Measurements from ENCODE around the gene CD164.

CD164 gene

DNA sequence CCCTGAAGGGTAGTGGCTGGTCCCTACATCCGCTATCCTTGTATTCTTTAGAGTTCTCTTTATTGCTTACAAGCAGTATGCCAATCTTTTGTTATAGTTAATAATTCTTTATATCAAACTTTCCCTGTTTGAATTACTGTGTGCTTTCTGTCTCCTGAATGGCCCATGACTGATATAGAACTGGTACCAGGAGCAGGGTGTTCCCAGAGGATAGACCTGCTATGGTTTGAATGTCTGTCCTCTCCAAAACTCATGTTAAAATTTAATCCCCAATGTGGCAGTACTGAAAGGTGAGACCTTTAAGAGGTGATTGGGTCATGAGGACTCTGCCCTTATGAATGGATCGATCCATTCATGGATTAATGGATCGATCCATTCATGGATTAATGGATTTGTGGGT is 26.0 kb downstream of the CD164 start:
- no peak for TF ChIP-seq CTCF (IDR thresholded peaks at IDR 0.05; ENCODE audit: low read depth, low read length, missing control alignments)
- DNase-seq, result no peak
- in situ Hi-C loops (cut with HindIII; ENCODE audit: low pct_ligation_motif_present, low sequenced_read_pairs), result no loop called here

DNA sequence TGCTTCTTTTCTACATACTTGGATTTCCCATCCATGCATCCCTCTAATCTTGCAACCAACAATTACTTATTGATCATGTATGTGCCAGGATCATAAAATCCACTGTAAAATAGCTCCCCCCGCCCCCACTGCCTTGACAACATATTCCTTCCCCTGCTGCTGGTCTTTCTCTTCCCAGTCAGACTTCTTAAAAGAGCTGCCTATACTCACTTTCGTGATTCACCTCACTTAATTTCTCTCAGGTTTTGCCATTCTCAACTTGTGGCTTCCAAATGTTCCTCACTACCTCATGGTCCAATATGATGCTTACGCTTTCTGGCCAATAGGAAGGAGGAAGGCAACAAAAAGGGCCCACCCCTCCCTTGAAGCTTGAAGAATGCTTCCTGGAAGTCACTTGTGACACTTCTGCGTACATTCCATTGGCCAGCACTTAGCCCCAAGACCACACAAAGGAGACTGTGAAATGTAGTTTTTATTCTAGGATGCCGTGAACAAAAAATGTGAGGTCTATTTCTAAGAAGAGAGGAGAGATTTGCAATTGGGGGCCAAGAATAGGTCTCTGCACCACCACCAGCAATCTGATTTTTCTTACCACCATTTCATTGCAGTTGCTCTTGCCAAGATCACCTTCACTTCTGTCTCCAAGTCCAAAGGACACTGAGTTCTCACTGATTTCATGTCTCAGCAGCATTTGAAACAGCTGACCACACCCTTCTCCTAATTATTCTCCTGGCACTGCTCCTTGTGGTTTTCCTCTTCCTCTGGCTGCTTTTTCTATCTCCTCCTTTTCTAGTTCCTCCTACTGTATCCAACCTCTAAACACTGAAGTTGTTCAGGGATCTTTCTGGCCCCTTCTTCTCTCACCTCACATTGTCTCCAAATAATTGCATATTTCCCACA is 30.8 kb downstream of the CD164 start:
- Histone ChIP-seq H3K27ac (no peak overlapping the region), H3K4me3 (ENCODE audit: low read depth, low read length) (no peak overlapping the region), H3K27me3 (replicated peaks) (no peaks in the 10 kb centered on the region), H3K36me3 (replicated peaks) (peaks cover under 1% of the 10 kb centered on the region)
- TF ChIP-seq CTCF (IDR thresholded peaks at IDR 0.05; ENCODE audit: low read depth, low read length, missing control alignments), result no peak
- DNase-seq, result no peak
- in situ Hi-C loops (cut with HindIII; ENCODE audit: low pct_ligation_motif_present, low sequenced_read_pairs), result no loop called here

More for the DNA sequence above, 26.0 kb downstream of the CD164 start:
- Histone ChIP-seq H3K36me3 (replicated peaks) (peaks cover 12% of the 10 kb centered on the region), H3K27me3 (replicated peaks) (no peaks in the 10 kb centered on the region), H3K27ac (no peak overlapping the region), H3K4me3 (ENCODE audit: low read depth, low read length) (no peak overlapping the region)

DNA sequence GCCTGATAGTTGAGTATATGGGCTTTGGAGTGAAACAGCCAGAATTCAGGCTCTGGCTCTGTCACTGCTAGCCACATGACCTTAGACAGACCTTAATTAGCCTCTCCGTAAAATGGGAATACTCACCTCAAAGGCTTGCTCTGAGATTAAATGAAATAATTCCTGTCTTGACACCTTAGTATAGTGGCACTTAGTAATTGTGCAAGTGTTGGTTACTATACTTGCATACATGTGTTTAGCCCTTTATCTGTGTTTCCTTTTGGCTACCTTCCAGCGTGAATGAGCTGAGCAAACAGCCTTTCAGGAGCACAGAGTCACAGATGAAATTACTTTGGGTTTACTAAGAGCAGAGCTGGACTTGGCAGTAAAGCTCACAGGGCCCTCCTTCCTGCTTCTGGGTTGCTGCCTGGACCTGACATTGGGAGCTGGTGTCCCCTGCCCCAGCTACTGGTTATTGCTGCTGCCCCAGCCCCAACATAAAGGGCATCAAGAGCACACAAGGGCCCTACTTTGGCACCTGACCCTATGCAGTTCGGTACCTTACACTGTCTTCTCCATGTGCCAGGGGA is 32.8 kb downstream of the CD164 start:
- DNase-seq, result peak; percentile 52
- no peak overlapping the region for H3K4me3 ChIP-seq (ENCODE audit: low read depth, low read length)
- H3K27ac ChIP-seq, result no peak overlapping the region
- in situ Hi-C loops (cut with HindIII; ENCODE audit: low pct_ligation_motif_present, low sequenced_read_pairs), result no loop called here
- no peaks in the 10 kb centered on the region for H3K36me3 ChIP-seq (replicated peaks)
- no peaks in the 10 kb centered on the region for H3K27me3 ChIP-seq (replicated peaks)
- no peak for TF ChIP-seq CTCF (IDR thresholded peaks at IDR 0.05; ENCODE audit: low read depth, low read length, missing control alignments)

DNA sequence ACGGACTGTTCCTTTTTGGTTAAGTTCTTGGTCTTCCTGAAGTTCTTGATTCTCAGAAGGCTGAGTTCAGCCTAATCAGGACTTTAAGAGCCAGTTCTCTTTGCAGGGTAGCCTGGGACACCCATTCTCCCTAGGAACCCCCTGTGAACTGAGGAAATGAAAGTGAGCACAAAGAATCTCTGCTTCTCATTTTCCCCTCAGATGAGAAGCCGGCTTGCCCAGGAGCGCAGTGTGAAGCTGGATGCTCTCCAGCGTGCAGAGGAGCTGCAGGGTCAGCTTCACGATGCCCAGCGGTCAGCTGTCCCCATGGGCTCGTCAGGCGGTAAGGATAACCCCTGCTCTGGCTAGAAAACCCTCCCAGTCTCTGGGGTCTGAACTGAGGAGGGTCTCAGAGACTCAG is 34.0 kb downstream of the CD164 start:
- Histone ChIP-seq H3K36me3 (replicated peaks) (no peaks in the 10 kb centered on the region), H3K4me3 (ENCODE audit: low read depth, low read length) (no peak overlapping the region), H3K27me3 (replicated peaks) (no peaks in the 10 kb centered on the region), H3K27ac (no peak overlapping the region)
- DNase-seq, result no peak
- in situ Hi-C loops (cut with HindIII; ENCODE audit: low pct_ligation_motif_present, low sequenced_read_pairs), result no loop called here
- no peak for TF ChIP-seq CTCF (IDR thresholded peaks at IDR 0.05; ENCODE audit: low read depth, low read length, missing control alignments)

DNA sequence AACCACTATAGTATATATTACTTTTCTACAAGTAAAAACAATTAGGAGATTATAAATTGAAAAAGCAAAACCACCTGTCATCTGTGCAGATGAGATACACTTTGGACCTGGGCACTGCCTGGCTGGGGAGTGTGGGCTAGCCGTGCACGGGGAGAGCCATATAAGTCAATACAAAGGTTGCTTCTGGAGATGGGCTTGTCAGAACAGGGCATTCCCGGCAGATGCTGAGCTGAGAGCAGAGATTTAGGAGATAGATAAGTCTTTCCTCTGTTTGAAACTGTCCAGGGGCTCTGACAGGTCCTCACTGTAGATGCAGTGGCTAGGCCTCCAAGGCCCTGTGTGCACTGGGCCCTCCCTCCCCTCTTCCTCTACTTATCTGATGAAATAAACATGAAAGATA is 34.5 kb downstream of the CD164 start:
- H3K27me3 ChIP-seq (replicated peaks), result no peaks in the 10 kb centered on the region
- no peak for TF ChIP-seq CTCF (IDR thresholded peaks at IDR 0.05; ENCODE audit: low read depth, low read length, missing control alignments)
- no peak for DNase-seq
- H3K4me3 ChIP-seq (ENCODE audit: low read depth, low read length), result no peak overlapping the region
- H3K36me3 ChIP-seq (replicated peaks), result no peaks in the 10 kb centered on the region
- in situ Hi-C loops (cut with HindIII; ENCODE audit: low pct_ligation_motif_present, low sequenced_read_pairs), result no loop called here
- H3K27ac ChIP-seq, result no peak overlapping the region

Data from brain microvascular endothelial cell (primary cell).